Measurements from ENCODE around the gene CHCHD6.

DNA sequence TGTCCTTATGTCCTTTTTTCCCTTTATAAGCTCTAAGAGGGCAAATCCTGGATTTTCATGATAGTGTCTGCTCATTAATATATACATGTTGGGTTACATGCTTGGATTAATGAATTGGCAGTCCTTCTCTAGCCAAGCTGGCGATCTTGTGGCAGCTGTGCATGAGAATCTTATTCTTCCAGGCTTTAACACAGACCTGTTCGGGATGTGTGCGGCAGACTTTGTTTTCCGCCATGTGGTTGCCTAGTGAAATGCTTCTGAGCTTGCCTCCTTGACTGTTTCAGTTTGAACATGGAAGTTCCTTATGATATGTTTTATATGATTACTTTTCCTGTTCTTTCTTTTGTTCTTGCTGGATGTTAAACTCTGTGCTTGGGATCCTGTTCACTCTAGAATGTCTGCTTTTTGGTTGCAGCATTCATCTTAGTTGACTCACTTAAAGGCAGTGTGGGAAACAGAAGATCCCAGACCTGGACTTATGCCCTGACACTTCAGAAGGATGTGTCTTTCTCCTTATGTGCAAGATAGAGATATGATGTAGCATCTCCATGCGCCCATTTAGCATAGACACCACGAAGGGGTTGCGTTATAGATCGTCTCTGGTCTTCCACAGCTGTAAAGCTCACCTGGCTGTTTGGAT, 7.2 kb downstream of the CHCHD6 start:
- TF ChIP-seq, protein P1, sequence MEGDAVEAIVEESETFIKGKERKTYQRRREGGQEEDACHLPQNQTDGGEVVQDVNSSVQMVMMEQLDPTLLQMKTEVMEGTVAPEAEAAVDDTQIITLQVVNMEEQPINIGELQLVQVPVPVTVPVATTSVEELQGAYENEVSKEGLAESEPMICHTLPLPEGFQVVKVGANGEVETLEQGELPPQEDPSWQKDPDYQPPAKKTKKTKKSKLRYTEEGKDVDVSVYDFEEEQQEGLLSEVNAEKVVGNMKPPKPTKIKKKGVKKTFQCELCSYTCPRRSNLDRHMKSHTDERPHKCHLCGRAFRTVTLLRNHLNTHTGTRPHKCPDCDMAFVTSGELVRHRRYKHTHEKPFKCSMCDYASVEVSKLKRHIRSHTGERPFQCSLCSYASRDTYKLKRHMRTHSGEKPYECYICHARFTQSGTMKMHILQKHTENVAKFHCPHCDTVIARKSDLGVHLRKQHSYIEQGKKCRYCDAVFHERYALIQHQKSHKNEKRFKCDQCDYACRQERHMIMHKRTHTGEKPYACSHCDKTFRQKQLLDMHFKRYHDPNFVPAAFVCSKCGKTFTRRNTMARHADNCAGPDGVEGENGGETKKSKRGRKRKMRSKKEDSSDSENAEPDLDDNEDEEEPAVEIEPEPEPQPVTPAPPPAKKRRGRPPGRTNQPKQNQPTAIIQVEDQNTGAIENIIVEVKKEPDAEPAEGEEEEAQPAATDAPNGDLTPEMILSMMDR (conservative IDR thresholded peaks at IDR 0.05): no peak
- TF ChIP-seq EZH2 (IDR thresholded peaks at IDR 0.05; ENCODE audit: low read depth): no peak

Measured in PC-9 (cell line).